SJSA1 (cell line): ENCODE measurements around the gene REC8. TPM values are rescaled to one million over a fixed set of nuclear protein-coding genes. Genes with fewer than 3 reads are reported as not detected.
A peak's percentile ranks its signal among the peaks of the same experiment; 100 is the strongest.

Source experiments
- DNase-seq, 2 experiments: peaks; one replicate each; pipeline ENCODE4 v3.0.0-alpha.2; 2015 to 2020; ENCODE audit warnings: low spot score in 2 of 2, low read depth in 1 of 2
- H3K27ac ChIP-seq: fragments of 250-450 bp; sonication (Bioruptor Pico); 2 replicates; pipeline ENCODE4 v1.5.1; 2020; ENCODE audit warnings: mild to moderate bottlenecking, moderate library complexity
- H3K27me3 ChIP-seq: fragments of 250-450 bp; sonication (Bioruptor Pico); replicated peaks from 2 replicates; pipeline ENCODE4 v1.5.1; 2020; ENCODE audit warnings: mild to moderate bottlenecking, moderate library complexity
- H3K36me3 ChIP-seq: fragments of 250-450 bp; sonication (Bioruptor Pico); 2 replicates; pipeline ENCODE4 v1.5.1; 2020; ENCODE audit warnings: mild to moderate bottlenecking
- H3K4me1 ChIP-seq: fragments of 250-450 bp; sonication (Bioruptor Pico); replicated peaks from 2 replicates; pipeline ENCODE4 v1.6.1; 2021; ENCODE audit warnings: mild to moderate bottlenecking
- H3K4me3 ChIP-seq: fragments of 250-450 bp; sonication (Bioruptor Pico); 2 replicates; pipeline ENCODE4 v1.5.1; 2020; ENCODE audit warnings: mild to moderate bottlenecking
- H3K9me3 ChIP-seq: fragments of 250-450 bp; sonication (Bioruptor Pico); replicated peaks from 2 replicates; pipeline ENCODE4 v1.5.1; 2020; ENCODE audit warnings: mild to moderate bottlenecking
- total RNA-seq: library from RNA; depleted of rRNA; stranded (reverse); fragments of >200 nt; shearing (Covaris generic); gene quantifications from 2 replicates; pipeline ENCODE4 v1.2.3, GENCODE V29; 2014

The REC8 gene
- total RNA-seq, 1 experiment from 2014 or later = 0.47 TPM

DNA sequence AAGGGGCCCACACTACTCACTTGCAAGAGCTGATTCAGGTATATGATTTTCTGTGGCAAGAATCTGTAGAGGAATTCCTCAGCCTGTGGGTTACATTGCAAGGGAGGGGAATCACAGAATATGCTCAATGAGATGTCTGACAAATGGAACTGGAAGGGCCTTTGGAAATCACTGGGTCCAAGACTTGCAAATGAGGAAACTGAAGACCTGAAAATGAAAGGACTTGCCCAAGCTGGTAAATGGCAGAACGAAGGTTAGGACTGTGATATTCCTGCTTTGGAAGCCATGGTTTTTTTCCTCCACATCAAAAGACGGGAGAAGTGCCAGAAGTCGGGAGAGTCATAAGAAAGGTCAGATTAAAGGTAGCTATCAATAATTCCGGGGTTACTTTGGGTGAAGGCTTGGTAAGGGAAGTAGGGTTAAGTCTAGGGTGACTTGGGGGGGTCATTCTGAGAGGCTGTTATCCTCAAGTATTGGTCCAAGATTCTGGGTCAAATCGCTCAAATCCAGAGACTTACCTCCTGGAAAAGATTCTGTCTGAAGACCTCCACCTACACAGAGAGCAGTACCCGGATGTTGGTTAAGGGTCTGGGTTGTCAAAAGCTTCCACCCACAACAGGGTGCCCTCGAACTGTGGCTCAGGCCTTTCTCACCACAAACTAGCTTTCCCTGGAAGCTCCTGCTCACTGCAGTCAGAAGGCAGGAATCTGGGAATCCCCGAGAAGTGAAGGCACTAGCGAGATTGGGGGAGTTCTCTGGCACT is 26.0 kb upstream of the REC8 start:
- Histone ChIP-seq H3K4me1 (peaks cover 30% of the 10 kb centered on the region), H3K36me3 (peaks cover 69% of the 10 kb centered on the region), H3K9me3 (no peaks in the 10 kb centered on the region), H3K27me3 (no peaks in the 10 kb centered on the region), H3K27ac (peak overlapping the region; percentile 44), H3K4me3 (peak overlapping the region; percentile 86)
- DNase-seq = peak; percentile 56 to 78

DNA sequence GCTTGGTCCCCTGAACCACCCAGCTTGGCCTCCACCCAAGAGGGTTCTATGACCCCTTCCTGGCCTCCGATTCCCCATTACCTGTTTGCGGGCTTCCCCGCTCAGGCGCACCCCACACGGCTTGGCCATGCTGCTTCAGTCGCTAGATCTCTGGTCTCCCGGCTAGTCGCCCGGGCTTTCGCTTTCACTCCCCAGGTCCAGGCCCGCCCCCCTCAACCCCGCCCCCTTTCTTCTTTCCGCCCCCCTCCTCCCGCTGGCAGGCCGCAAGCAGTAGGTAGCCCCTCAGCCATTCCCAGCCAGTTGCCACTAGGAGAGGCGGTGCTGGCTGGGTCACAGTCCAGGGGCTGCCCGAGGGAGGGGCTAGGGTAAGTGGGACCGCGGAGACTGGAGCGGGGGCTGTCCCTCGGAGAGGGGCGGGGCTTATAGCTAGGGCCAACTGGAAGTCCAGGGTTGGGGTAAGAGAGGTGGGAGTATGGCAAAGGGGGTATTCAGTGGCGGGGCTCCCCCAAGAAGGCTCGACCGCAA is 25.4 kb upstream of the REC8 start, which contains the start of gene PSME2:
Gene PSME2, minus strand, starts transcription at position 158 of the 525 bp plus-strand sequence. Its CDS starts 29 bp downstream, at position 129.
- H3K36me3 ChIP-seq = peaks cover 75% of the 10 kb centered on the region
- peak within 1 kb of the TSS; percentile 53 for H3K27ac ChIP-seq
- no peaks in the 10 kb centered on the region for H3K9me3 ChIP-seq
- H3K4me3 ChIP-seq = peak within 1 kb of the TSS; percentile 86
- H3K27me3 ChIP-seq = no peaks in the 10 kb centered on the region
- peaks cover 30% of the 10 kb centered on the region for H3K4me1 ChIP-seq
- DNase-seq = peak; percentile 93 to 98

DNA sequence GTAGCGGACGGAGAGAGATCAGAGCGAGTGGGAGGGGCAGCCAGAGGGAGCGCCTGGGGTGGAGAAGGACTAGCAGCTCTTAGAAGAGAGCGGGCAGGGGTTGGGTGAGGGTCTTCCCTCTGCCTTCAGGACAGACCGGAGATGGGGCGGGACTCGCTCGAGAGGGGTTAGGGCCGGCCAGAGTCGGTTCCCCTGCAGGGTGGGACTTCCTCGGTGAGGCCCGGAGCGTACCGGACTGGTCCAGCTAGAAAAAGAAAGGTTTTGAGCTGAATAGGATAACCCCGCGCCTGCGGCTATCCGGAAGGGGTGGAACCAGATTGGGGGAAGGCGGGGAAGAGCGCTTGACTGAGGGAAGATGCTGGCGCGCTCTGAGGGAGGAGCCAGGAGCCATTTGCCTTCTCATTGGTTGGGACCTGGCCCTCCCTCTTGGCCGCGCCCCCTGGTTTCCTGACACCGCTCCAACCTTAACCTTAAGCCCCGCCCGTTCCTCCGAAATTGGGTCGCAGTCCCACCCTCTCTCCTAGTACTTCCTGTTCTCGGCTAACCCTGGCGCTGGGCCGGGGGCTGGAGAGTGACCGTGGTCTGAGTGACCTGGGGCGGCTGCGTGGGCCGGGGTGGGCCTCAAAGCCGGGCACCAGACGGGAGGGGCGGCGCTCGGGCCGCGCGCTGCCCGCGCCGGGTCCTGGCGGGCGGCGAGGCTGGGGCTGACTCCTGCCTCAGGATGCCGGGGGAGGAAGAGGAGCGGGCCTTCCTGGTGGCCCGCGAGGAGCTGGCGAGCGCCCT is 24.7 kb upstream of the REC8 start, which contains the start of gene RNF31:
Gene RNF31, plus strand, starts transcription at position 521 of the 783 bp plus-strand sequence. Its CDS starts 201 bp downstream, at position 722.
- Histone ChIP-seq H3K4me1 (peaks cover 25% of the 10 kb centered on the region), H3K27ac (peak within 1 kb of the TSS; percentile 53), H3K9me3 (no peaks in the 10 kb centered on the region), H3K27me3 (no peaks in the 10 kb centered on the region), H3K4me3 (peak within 1 kb of the TSS; percentile 86), H3K36me3 (peaks cover 77% of the 10 kb centered on the region)
- peak; percentile 96 to 98 for DNase-seq

DNA sequence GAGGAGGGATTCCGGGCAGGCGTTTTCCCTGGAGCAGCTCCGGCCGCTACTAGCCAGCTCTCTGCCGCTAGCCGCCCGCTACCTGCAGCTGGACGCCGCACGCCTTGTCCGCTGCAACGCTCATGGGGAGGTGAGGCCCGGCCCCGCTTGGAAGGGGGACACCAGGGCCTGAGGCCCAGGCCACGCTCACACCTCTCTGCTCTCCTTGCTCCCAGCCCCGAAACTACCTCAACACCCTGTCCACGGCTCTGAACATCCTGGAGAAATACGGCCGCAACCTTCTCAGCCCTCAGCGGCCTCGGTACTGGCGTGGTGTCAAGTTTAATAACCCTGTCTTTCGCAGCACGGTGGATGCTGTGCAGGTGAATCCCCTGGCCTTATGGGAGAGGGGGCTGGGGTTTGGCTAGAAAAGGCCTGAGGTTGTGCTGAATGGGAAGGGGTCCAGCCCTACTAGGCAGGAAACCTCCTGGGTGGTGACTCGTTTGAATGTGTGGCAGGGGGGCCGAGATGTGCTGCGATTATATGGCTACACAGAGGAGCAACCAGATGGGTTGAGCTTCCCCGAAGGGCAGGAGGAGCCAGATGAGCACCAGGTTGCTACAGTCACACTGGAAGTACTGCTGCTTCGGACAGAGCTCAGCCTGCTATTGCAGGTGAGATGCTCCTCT is 24.0 kb upstream of the REC8 start:
- peaks cover 79% of the 10 kb centered on the region for H3K36me3 ChIP-seq
- no peak overlapping the region for H3K27ac ChIP-seq
- peaks cover 23% of the 10 kb centered on the region for H3K4me1 ChIP-seq
- no peak for DNase-seq
- H3K4me3 ChIP-seq = peak overlapping the region; percentile 86
- H3K9me3 ChIP-seq = no peaks in the 10 kb centered on the region
- no peaks in the 10 kb centered on the region for H3K27me3 ChIP-seq

DNA sequence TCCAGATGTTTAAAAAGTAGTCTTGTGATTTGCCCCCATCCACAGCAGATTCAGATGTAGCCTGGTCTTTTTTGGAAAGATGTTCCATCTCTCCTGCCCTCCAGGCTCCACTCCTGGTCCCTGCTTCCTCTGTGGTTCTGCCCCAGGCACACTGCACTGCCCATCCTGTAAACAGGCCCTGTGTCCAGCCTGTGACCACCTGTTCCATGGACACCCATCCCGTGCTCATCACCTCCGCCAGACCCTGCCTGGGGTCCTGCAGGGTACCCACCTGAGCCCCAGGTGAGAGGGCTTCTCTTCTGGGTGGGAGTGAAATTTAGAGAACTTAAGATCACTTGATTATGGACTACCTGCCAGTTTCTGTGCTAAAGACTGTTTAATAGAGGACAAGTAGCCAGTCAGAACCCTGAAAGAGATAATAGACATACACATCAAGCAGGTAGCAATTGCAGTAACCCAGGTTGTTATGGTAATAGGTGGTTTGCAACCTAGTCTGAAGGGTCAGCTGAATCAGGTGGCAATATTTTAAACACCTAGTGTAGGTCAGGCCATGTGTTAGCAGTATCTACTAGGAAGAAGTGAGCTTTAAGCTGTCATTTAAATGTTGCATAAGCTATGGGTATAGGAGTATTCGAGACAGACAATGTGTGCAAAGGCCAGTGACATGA is 22.4 kb upstream of the REC8 start:
- H3K9me3 ChIP-seq = no peaks in the 10 kb centered on the region
- no peaks in the 10 kb centered on the region for H3K27me3 ChIP-seq
- H3K27ac ChIP-seq = no peak overlapping the region
- no peak for DNase-seq
- H3K4me1 ChIP-seq = peaks cover 19% of the 10 kb centered on the region
- peaks cover 66% of the 10 kb centered on the region for H3K36me3 ChIP-seq
- no peak overlapping the region for H3K4me3 ChIP-seq

DNA sequence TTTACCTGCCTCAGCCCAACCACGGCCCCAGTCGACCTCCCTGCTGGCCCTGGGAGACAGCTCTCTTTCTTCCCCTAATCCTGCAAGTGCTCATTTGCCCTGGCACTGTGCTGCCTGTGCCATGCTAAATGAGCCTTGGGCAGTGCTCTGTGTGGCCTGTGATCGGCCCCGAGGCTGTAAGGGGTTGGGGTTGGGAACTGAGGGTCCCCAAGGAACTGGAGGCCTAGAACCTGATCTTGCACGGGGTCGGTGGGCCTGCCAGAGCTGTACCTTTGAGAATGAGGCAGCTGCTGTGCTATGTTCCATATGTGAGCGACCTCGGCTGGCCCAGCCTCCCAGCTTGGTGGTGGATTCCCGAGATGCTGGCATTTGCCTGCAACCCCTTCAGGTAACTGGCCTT is 21.8 kb upstream of the REC8 start:
- H3K27me3 ChIP-seq = no peaks in the 10 kb centered on the region
- DNase-seq = no peak
- H3K4me1 ChIP-seq = peaks cover 18% of the 10 kb centered on the region

DNA sequence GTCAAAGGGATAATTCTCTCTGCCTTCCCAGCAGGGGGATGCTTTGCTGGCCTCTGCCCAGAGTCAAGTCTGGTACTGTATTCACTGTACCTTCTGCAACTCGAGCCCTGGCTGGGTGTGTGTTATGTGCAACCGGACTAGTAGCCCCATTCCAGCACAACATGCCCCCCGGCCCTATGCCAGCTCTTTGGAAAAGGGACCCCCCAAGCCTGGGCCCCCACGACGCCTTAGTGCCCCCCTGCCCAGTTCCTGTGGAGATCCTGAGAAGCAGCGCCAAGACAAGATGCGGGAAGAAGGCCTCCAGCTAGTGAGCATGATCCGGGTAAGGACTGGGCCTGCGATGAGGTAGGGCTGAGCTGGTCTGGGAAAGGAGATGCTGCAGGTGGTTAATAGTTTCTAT is 21.3 kb upstream of the REC8 start:
- Histone ChIP-seq H3K27ac (no peak overlapping the region), H3K27me3 (no peaks in the 10 kb centered on the region), H3K9me3 (no peaks in the 10 kb centered on the region), H3K4me3 (no peak overlapping the region), H3K4me1 (peaks cover 13% of the 10 kb centered on the region), H3K36me3 (peaks cover 68% of the 10 kb centered on the region)
- DNase-seq = no peak

More for the DNA sequence above, 21.8 kb upstream of the REC8 start:
- H3K27ac ChIP-seq = no peak overlapping the region
- H3K36me3 ChIP-seq = peaks cover 66% of the 10 kb centered on the region
- no peaks in the 10 kb centered on the region for H3K9me3 ChIP-seq
- no peak overlapping the region for H3K4me3 ChIP-seq

DNA sequence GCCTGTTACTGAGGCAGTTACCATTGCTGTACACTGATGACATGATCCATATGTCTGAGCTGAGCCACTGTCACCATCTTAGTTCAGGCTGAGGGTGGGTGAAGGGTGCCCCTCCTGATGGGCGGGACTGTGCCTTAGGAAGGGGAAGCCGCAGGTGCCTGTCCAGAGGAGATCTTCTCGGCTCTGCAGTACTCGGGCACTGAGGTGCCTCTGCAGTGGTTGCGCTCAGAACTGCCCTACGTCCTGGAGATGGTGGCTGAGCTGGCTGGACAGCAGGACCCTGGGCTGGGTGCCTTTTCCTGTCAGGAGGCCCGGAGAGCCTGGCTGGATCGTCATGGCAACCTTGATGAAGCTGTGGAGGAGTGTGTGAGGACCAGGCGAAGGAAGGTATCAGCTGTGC is 20.9 kb upstream of the REC8 start:
- Histone ChIP-seq H3K4me3 (no peak overlapping the region), H3K36me3 (peaks cover 72% of the 10 kb centered on the region), H3K27ac (no peak overlapping the region), H3K9me3 (no peaks in the 10 kb centered on the region), H3K4me1 (peaks cover 9% of the 10 kb centered on the region), H3K27me3 (no peaks in the 10 kb centered on the region)
- no peak for DNase-seq

DNA sequence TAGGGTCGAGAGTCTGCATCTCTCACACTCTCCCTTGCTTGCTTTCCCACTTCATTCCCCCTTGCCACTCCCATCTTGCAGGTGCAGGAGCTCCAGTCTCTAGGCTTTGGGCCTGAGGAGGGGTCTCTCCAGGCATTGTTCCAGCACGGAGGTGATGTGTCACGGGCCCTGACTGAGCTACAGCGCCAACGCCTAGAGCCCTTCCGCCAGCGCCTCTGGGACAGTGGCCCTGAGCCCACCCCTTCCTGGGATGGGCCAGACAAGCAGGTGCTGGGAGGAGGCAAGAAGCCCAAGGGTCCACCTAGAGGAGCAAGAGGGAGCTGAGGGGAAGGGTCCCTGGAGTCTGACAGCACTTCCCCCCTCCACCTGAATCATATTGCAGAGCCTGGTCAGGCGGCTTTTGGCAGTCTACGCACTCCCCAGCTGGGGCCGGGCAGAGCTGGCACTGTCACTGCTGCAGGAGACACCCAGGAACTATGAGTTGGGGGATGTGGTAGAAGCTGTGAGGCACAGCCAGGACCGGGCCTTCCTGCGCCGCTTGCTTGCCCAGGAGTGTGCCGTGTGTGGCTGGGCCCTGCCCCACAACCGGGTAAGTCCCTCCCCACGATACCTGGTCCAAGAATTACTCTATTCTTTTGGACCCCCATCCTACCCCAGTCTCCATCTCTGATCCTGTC is 20.3 kb upstream of the REC8 start:
- no peak for DNase-seq
- H3K9me3 ChIP-seq = no peaks in the 10 kb centered on the region
- H3K4me3 ChIP-seq = no peak overlapping the region
- peaks cover 76% of the 10 kb centered on the region for H3K36me3 ChIP-seq
- H3K4me1 ChIP-seq = peaks cover 9% of the 10 kb centered on the region
- no peaks in the 10 kb centered on the region for H3K27me3 ChIP-seq
- H3K27ac ChIP-seq = no peak overlapping the region

DNA sequence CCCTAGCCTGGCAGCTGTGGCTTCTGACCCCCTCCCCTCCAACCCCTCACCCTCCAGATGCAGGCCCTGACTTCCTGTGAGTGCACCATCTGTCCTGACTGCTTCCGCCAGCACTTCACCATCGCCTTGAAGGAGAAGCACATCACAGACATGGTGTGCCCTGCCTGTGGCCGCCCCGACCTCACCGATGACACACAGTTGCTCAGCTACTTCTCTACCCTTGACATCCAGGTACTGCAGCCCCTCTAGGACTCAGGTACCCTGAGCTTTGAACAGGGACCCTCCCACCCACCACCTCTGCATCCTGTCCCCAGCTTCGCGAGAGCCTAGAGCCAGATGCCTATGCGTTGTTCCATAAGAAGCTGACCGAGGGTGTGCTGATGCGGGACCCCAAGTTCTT is 16.8 kb upstream of the REC8 start:
- no peaks in the 10 kb centered on the region for H3K27me3 ChIP-seq
- no peaks in the 10 kb centered on the region for H3K4me1 ChIP-seq
- no peak overlapping the region for H3K4me3 ChIP-seq
- peaks cover 74% of the 10 kb centered on the region for H3K36me3 ChIP-seq
- no peak for DNase-seq
- H3K9me3 ChIP-seq = no peaks in the 10 kb centered on the region
- H3K27ac ChIP-seq = no peak overlapping the region

DNA sequence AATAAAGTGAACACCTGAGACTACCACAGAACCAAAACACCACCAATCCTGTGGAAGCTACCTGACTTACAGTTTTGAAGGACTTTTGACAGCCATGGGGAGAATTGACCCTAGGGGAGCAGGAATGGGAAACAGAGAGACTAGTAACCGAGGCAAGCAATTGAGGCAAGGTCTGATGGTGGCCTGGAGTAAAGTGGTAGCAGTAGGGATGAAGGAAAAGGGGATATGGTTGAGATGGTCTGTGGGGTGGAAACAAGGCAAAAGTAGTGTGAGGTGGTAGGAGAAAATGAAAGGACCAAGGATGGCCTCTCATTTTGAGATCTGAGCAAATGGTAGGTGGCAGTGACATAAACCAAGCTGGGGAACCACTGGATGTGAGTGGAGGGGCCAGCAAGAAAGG is 15.0 kb upstream of the REC8 start:
- Histone ChIP-seq H3K4me3 (no peak overlapping the region), H3K36me3 (peaks cover 69% of the 10 kb centered on the region), H3K9me3 (no peaks in the 10 kb centered on the region), H3K27me3 (no peaks in the 10 kb centered on the region), H3K27ac (no peak overlapping the region), H3K4me1 (peaks cover 13% of the 10 kb centered on the region)
- DNase-seq = no peak

DNA sequence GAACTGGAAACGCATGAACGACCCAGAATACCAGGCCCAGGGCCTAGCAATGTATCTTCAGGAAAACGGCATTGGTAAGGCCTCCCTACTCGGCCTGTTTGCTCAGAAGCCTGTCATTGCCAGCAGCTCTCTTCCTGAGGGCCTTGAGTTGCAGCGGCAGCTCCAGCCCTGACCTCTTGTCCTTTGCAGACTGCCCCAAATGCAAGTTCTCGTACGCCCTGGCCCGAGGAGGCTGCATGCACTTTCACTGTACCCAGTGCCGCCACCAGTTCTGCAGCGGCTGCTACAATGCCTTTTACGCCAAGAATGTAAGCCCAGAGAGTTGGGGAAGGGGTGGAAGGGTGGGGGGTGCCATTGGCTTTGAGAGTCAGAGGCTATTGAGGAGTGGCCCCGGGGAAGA is 14.5 kb upstream of the REC8 start:
- H3K36me3 ChIP-seq = peaks cover 69% of the 10 kb centered on the region
- H3K4me1 ChIP-seq = peaks cover 18% of the 10 kb centered on the region
- DNase-seq = no peak
- no peak overlapping the region for H3K27ac ChIP-seq
- no peak overlapping the region for H3K4me3 ChIP-seq
- no peaks in the 10 kb centered on the region for H3K9me3 ChIP-seq
- no peaks in the 10 kb centered on the region for H3K27me3 ChIP-seq
